Measurements from ENCODE around the gene FBXW5.

- TF ChIP-seq CTCF (IDR thresholded peaks at IDR 0.05) (no peak), POLR2A (IDR thresholded peaks at IDR 0.05) (no peak), EP300 (IDR thresholded peaks at IDR 0.05) (no peak), POLR2AphosphoS5 (IDR thresholded peaks at IDR 0.05) (no peak)
These were observed 2.2 kb downstream of the FBXW5 start for GRCh38 chr9:136942112-136942880.

All from suprapubic skin (tissue), 4 donors.